Activated T-cell treated with anti-CD3 and anti-CD28 coated beads, Interleukin-2, amount 50 U/mL, for 1 hour (primary cell): Measurements from ENCODE around the gene PRKAR1B.

Source experiments
- DNase-seq: peaks from one replicate; pipeline ENCODE4 v3.0.0-alpha.2; 2020

PRKAR1B gene

GRCh38 chr7:503575-504111 lies 223.4 kb downstream of the PRKAR1B start:
- no peak for DNase-seq

GRCh38 chr7:502296-502695 lies 224.8 kb downstream of the PRKAR1B start:
- DNase-seq = no peak

- no peak for DNase-seq
Observed at GRCh38 chr7:501526-501925, 225.6 kb downstream of the PRKAR1B start.

- DNase-seq = no peak
Observed at GRCh38 chr7:500521-501420, 226.3 kb downstream of the PRKAR1B start.

- DNase-seq = no peak
Observed at GRCh38 chr7:499853-500485, 227.1 kb downstream of the PRKAR1B start.
